ENCODE measurements around the gene DOP1A. TPM values are rescaled to one million over a fixed set of nuclear protein-coding genes. Genes with fewer than 3 reads are reported as not detected.

Gene DOP1A
- 5.2 TPM for polyA plus RNA-seq (2012; ENCODE audit: low read depth, missing spikeins)

DNA sequence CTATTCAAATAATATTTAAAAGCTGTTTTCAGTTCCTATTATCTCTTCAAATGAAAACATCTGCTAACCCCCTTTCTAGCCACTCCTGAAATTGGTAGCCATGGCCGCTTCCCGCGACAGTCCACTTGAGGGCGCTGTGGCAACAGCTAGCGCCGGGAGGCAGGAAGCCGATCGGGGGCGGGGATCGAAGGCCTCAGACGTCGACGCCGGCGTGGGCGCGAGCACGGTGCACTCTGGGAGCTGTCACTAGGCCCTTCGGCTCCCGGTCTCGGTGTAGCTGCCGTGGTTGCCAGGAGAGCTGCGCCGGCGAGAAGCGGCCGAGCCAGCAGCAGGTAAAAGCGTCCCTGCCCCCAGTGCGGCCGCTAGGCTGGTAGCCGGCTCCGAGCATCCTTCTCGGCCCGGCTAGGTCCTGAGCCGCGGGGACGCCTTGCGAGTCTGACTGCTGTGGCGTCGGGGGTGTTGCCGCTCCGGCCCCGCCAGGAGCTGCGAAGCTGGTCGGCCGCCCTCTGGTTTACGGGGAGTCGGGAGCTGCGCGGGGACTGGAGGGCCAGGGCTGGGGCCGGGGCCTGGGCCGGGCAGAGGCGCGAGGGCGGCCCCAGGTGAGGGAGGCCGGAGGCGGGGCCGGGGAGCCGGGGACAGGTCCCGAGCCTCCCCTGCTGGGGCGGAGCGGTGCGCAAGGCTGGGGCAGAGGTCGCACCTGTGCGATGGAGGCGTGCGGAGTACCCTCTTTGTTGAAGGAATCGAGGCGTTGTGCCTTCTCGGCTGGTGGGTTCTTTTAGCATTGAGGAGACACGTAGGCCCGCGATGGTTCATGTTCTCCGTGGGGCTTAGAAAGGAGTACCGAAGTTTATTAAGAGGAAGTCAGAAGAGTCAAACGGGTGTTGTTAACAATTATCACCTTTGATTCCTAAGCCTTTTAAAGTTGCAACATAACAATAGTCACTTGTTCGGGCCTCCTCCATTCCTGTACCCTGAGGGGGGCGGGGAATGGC lies at the start of gene DOP1A:
Gene DOP1A (plus strand): TSS at position 224 of the 992 bp plus-strand sequence. CDS start 29,307 bp downstream, outside the sequence.
- peak; percentile 80 for DNase-seq (ENCODE audit: insufficient read length, low spot score)
- peak; percentile 64 for TF ChIP-seq POLR2A (IDR thresholded peaks at IDR 0.05; ENCODE audit: low read depth, low read length)
- peak; percentile 56 for TF ChIP-seq PAX5 (IDR thresholded peaks at IDR 0.05; ENCODE audit: insufficient read depth, low read length, severe bottlenecking)
- TF ChIP-seq TAF1 (IDR thresholded peaks at IDR 0.05; ENCODE audit: low read depth, low read length) = no peak
- peak; percentile 69 for TF ChIP-seq SPI1 (IDR thresholded peaks at IDR 0.05; ENCODE audit: low read depth, low read length)
- 0 out of 2 replicates have a peak, but pooled peaks have one; percentile 21 for TF ChIP-seq POU2F2 (IDR thresholded peaks at IDR 0.05; ENCODE audit: low read depth, low read length)
- peak; percentile 39; the same call in 1 of the 2 replicates for TF ChIP-seq POLR2AphosphoS5 (IDR thresholded peaks at IDR 0.05; ENCODE audit: low read depth, low read length)
- FAIRE-seq = peak; percentile 99

DNA sequence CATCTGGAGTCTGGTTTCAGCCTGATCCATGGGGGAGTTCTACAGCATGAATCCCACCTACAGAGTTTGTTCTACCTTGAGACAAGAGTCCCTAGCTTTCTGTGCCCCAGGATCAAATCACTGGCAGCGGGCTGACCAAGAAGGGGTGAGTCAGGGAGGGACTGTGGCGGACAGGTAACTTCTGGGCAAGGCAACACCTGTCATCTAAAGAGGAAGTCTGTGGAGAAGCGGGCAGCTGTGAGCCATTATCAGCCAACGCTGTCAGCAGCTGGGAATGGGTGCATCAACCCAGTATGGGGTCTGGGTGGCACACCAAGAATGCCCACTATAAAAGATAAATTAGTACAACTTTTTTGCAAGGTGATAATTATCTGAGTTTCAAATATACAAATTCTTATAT lies 47.7 kb upstream of the DOP1A start:
- FAIRE-seq (no peak), DNase-seq (ENCODE audit: insufficient read length, low spot score) (no peak)
- no peak for TF ChIP-seq POU2F2 (IDR thresholded peaks at IDR 0.05; ENCODE audit: low read depth, low read length)
- TF ChIP-seq TAF1 (IDR thresholded peaks at IDR 0.05; ENCODE audit: low read depth, low read length) = no peak
- TF ChIP-seq POLR2AphosphoS5 (IDR thresholded peaks at IDR 0.05; ENCODE audit: low read depth, low read length) = no peak
- TF ChIP-seq POLR2A (IDR thresholded peaks at IDR 0.05; ENCODE audit: low read depth, low read length) = no peak
- TF ChIP-seq PAX5 (IDR thresholded peaks at IDR 0.05; ENCODE audit: insufficient read depth, low read length, severe bottlenecking) = no peak
- no peak for TF ChIP-seq SPI1 (IDR thresholded peaks at IDR 0.05; ENCODE audit: low read depth, low read length)

DNA sequence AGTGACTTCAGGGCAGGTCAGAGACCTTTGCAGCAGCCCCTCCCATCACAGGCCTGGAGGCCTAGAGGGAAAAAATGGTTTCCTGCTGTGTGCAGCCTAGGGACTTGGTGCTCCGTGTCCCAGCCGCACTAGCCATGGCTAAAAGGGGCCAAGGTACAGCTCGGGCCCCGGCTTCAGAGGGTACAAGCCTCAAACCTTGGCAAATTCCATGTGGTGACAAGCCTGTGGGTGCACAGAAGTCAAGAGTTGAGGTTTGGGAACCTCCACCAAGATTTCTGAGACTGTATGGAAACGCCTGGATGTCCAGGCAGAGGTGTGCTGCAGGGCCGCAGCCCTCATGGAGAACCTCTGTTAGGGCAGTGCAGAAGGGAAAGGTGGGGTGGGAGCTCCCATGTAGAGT lies 35.8 kb upstream of the DOP1A start:
- TF ChIP-seq SPI1 (IDR thresholded peaks at IDR 0.05; ENCODE audit: low read depth, low read length) (no peak), TAF1 (IDR thresholded peaks at IDR 0.05; ENCODE audit: low read depth, low read length) (no peak), POLR2A (IDR thresholded peaks at IDR 0.05; ENCODE audit: low read depth, low read length) (no peak), POU2F2 (IDR thresholded peaks at IDR 0.05; ENCODE audit: low read depth, low read length) (no peak), PAX5 (IDR thresholded peaks at IDR 0.05; ENCODE audit: insufficient read depth, low read length, severe bottlenecking) (no peak), POLR2AphosphoS5 (IDR thresholded peaks at IDR 0.05; ENCODE audit: low read depth, low read length) (no peak)

GRCh38 chr6:83038246-83038645 lies 29.2 kb upstream of the DOP1A start:
- TF ChIP-seq POLR2A (IDR thresholded peaks at IDR 0.05; ENCODE audit: low read depth, low read length) (no peak), SPI1 (IDR thresholded peaks at IDR 0.05; ENCODE audit: low read depth, low read length) (no peak), POLR2AphosphoS5 (IDR thresholded peaks at IDR 0.05; ENCODE audit: low read depth, low read length) (no peak), PAX5 (IDR thresholded peaks at IDR 0.05; ENCODE audit: insufficient read depth, low read length, severe bottlenecking) (no peak), POU2F2 (IDR thresholded peaks at IDR 0.05; ENCODE audit: low read depth, low read length) (no peak), TAF1 (IDR thresholded peaks at IDR 0.05; ENCODE audit: low read depth, low read length) (no peak)
- no peak for DNase-seq (ENCODE audit: insufficient read length, low spot score)
- no peak for FAIRE-seq

More for the DNA sequence above, 35.8 kb upstream of the DOP1A start:
- no peak for FAIRE-seq
- DNase-seq (ENCODE audit: insufficient read length, low spot score) = no peak

- FAIRE-seq (no peak), DNase-seq (ENCODE audit: insufficient read length, low spot score) (no peak)
- no peak for TF ChIP-seq SPI1 (IDR thresholded peaks at IDR 0.05; ENCODE audit: low read depth, low read length)
- TF ChIP-seq PAX5 (IDR thresholded peaks at IDR 0.05; ENCODE audit: insufficient read depth, low read length, severe bottlenecking) = no peak
Observed at GRCh38 chr6:83042467-83043053, 24.9 kb upstream of the DOP1A start.

DNA sequence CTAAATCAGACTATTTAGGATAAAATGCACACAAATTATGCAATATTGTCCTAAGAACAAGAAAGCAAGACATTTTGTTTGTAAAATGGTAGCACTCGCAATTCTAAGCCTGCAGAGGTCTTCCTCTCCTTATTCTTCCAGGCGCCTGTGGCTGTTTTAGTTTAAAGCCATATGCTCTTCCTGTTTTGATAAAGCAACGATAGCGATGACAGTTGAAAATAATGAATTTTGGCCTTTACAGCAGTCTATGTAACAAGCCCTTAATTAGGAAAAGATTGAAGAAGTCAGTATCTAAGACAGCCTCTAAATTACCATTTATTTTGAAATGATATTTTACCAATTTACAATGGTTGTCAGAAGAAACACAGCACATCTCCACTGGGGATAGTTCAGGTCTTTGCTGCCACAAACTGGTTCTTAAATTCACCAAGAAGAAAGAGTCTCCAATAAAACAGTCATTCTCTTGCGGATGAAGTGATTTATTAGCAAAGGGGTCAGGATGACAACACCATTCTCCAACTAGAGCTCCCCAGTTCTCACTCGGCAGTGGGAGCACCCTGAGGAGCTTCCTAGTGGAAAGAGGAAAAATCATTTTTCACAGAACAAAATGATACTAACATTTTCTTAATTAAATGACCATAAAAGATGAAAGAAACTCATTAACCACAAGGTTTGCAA lies 23.2 kb upstream of the DOP1A start:
- no peak for DNase-seq (ENCODE audit: insufficient read length, low spot score)
- FAIRE-seq = no peak
- TF ChIP-seq POLR2AphosphoS5 (IDR thresholded peaks at IDR 0.05; ENCODE audit: low read depth, low read length) = no peak
- no peak for TF ChIP-seq POLR2A (IDR thresholded peaks at IDR 0.05; ENCODE audit: low read depth, low read length)
- no peak for TF ChIP-seq TAF1 (IDR thresholded peaks at IDR 0.05; ENCODE audit: low read depth, low read length)
- TF ChIP-seq PAX5 (IDR thresholded peaks at IDR 0.05; ENCODE audit: insufficient read depth, low read length, severe bottlenecking) = no peak
- TF ChIP-seq SPI1 (IDR thresholded peaks at IDR 0.05; ENCODE audit: low read depth, low read length) = no peak
- no peak for TF ChIP-seq POU2F2 (IDR thresholded peaks at IDR 0.05; ENCODE audit: low read depth, low read length)

GRCh38 chr6:83047065-83047754 lies 20.3 kb upstream of the DOP1A start:
- TF ChIP-seq POLR2AphosphoS5 (IDR thresholded peaks at IDR 0.05; ENCODE audit: low read depth, low read length) (no peak), POLR2A (IDR thresholded peaks at IDR 0.05; ENCODE audit: low read depth, low read length) (no peak), SPI1 (IDR thresholded peaks at IDR 0.05; ENCODE audit: low read depth, low read length) (no peak), POU2F2 (IDR thresholded peaks at IDR 0.05; ENCODE audit: low read depth, low read length) (no peak), TAF1 (IDR thresholded peaks at IDR 0.05; ENCODE audit: low read depth, low read length) (no peak), PAX5 (IDR thresholded peaks at IDR 0.05; ENCODE audit: insufficient read depth, low read length, severe bottlenecking) (no peak)
- FAIRE-seq (no peak), DNase-seq (ENCODE audit: insufficient read length, low spot score) (no peak)

DNA sequence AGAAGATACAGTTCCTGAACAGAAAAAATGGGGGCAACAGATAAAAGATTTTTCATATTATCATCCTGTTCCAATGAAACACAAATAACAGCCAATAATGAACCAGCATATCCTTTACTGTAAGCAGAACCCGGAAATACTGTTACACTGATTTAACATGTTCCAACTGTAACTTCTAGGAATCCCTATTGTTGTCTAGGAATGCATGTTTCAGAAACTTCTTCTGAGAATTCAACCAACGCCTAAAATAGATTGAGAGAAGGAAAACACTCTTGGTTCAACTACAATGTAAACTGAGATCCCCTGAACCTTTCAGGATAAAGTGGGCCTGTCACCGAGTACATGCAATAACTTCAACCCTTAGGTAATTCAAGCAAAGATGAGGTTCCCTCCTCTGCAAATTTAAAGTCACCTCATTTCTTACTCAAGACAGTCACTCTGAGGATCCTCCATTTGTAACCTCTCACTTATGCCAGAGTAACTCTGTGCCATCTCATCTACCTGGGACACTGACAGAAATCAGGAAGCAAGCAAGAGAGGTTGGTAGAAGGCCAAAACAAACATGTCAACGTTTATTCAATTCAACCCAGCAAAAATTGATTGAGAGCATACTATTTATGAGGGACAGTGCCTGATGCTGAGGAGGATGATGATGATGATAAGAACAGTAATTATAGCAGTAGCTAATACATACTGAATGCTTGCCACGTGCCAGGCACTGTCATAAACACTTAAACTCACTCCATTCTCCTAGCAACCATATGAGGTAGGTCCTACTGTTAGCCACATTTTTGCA lies 15.9 kb upstream of the DOP1A start:
- no peak for DNase-seq (ENCODE audit: insufficient read length, low spot score)
- no peak for FAIRE-seq
- TF ChIP-seq POU2F2 (IDR thresholded peaks at IDR 0.05; ENCODE audit: low read depth, low read length) = no peak
